Measurements from ENCODE around the gene RRN3. TPM values are rescaled to one million over a fixed set of nuclear protein-coding genes. Genes with fewer than 3 reads are reported as not detected.
"Not testable (repeated sequence)": the region's sequence is repeated elsewhere in the genome, so short reads cannot be mapped to it uniquely, and the experiment has no call there.

RRN3 gene
- total RNA-seq, 6 experiments from 2014 or later: 13.0 to 20.4 (median 16.2) TPM

- H3K4me3 ChIP-seq; H3K27me3 ChIP-seq; H3K27ac ChIP-seq; H3K36me3 ChIP-seq; H3K4me1 ChIP-seq; intact Hi-C loops (cut with DNase I); H3K9me3 ChIP-seq: not testable (repeated sequence)
- WGBS (ENCODE audit: insufficient coverage, low coverage, low lambda C conversion rate, missing lambda C conversion rate): 20% methylated on average over 1 of the region's 50 CpGs
- DNase-seq (peak in 1 of 3 donors; percentile 34), ATAC-seq (peak in 1 of 4 donors; percentile 45)
Observed at GRCh38 chr16:15135483-15136360, 41.6 kb upstream of the RRN3 start.

DNA sequence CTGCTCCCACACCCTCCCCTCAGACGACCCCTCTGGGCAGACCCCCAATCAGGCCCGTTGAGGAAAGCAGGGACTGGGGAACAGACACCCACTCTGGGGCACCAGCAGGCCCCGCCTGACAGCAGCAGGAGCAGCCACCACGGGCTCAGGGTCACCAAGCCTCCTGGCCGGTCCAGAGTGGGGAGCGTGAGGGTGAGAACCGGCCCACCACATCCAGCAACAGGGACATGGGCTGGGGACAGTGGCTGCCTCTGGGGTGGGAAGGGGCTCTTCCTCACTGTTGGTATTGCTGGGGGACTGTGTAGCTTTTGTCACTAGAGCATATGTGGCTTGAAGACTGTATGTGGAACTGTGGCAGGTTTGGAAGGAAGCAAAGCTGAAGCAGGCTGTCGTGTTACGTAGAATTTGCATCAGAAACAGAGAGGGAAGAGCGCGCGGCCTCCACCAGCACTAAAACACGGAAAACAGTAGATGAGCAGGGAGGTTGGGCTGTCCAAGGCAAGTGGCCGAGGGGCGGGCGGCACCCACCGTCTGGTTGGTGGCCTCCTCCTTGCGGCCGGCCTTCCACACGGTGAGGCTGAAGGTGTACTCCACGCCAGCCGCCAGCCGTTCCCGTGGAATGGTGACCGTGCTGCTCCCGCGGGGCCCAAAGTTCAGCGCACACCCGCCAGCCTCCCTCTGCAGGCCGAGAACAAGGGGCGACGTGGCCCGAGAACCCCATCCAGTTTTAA lies 40.8 kb upstream of the RRN3 start:
- H3K27me3 ChIP-seq; H3K27ac ChIP-seq; H3K9me3 ChIP-seq; H3K4me3 ChIP-seq; H3K4me1 ChIP-seq; H3K36me3 ChIP-seq; intact Hi-C loops (cut with DNase I): not testable (repeated sequence)
- ATAC-seq: peak in 1 of 4 donors; percentile 33
- WGBS (ENCODE audit: insufficient coverage, low coverage, low lambda C conversion rate, missing lambda C conversion rate): no CpG with 5 or more reads among the region's 33 CpGs
- DNase-seq: peak in 1 of 3 donors; percentile 22

- H3K36me3 ChIP-seq; H3K9me3 ChIP-seq; ATAC-seq; H3K27ac ChIP-seq; H3K27me3 ChIP-seq; H3K4me3 ChIP-seq; H3K4me1 ChIP-seq; intact Hi-C loops (cut with DNase I): not testable (repeated sequence)
- no CpG with 5 or more reads among the region's 31 CpGs for WGBS (ENCODE audit: insufficient coverage, low coverage, low lambda C conversion rate, missing lambda C conversion rate)
- peak in 2 of 3 donors; percentile 25 to 33 for DNase-seq
Observed at GRCh38 chr16:15133554-15133953, 39.5 kb upstream of the RRN3 start.

DNA sequence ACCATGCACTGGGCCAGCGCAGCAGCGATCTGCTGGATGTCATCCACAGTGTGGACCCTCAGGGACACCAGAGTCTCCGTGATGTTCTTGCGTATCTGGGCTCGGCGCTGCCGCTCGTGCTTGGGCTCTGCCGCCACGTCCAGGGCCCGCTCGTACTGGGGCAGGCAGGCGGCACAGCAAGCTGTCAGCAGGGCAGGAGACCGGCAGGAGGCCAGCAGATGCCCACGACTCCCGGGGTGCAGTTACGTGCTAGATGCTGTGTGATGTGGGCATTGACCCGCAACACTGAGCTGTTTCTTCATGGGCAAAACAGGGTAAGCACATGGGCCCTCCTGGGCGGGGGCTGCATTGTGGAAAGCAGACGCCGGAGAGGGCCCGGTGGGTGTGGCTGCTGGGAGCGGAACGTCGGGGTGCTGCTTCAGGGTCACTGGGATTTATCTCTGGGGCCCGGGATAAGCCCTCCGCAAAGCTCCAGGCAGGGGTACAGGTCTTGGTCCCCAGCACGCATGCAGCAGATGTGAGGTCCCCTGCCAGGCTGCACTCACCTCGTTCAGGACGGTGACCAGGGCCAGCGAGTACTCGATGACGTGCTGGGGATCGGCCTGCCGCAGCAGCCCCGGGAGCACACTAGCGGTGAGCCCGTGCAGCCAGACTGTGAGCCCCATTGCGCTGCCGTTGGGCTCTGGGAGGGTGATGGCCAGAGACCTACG lies 38.8 kb upstream of the RRN3 start:
- intact Hi-C loops (cut with DNase I); H3K36me3 ChIP-seq; H3K27me3 ChIP-seq; H3K9me3 ChIP-seq; H3K4me3 ChIP-seq; H3K4me1 ChIP-seq; ATAC-seq; H3K27ac ChIP-seq: not testable (repeated sequence)
- WGBS (ENCODE audit: insufficient coverage, low coverage, low lambda C conversion rate, missing lambda C conversion rate): no CpG with 5 or more reads among the region's 41 CpGs
- DNase-seq: peak in 2 of 3 donors; percentile 22 to 25

DNA sequence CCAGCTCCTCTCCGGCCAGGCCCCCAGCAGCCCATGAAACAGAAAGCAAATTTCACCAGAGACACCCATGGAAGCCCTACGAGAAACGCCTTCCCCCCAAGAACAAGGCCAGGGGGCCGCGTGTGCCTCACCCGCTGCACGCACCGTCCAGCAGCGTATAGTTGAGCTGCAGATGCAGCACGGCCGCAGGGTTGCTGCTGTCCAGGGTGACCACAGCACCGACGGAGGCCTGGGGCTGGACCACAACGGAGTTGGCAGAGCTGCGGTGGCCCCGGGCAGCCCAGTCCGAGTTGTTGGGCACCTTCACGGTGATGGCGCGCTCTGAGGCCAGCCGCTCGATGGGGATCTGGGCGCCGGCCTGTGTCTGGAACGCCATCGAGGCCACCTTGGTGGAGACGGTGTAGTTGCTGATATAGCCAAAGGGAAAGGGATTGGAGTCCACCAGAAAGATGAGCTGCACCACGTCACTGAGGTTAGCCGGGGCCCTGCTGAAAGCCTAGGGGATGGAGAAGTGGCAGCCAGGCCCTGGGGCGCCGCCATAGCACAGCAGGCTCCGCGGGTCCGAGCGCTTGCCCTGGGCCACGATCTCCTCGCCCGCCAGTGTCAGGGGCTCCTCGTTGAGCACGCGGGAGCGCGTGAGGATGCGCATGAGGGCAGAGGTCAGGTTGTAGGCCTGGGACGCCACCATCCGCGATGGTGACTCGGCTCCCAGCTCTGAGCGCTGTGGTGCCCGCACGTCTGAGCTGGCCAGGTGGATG lies 37.0 kb upstream of the RRN3 start:
- intact Hi-C loops (cut with DNase I); H3K4me3 ChIP-seq; H3K9me3 ChIP-seq; H3K4me1 ChIP-seq; H3K36me3 ChIP-seq; H3K27ac ChIP-seq; H3K27me3 ChIP-seq; ATAC-seq: not testable (repeated sequence)
- DNase-seq: peak in 2 of 3 donors; percentile 16 to 17
- WGBS (ENCODE audit: insufficient coverage, low coverage, low lambda C conversion rate, missing lambda C conversion rate): 83% methylated on average over 1 of the region's 51 CpGs

- H3K27ac ChIP-seq; ATAC-seq; H3K36me3 ChIP-seq; H3K4me3 ChIP-seq; intact Hi-C loops (cut with DNase I); H3K4me1 ChIP-seq; H3K27me3 ChIP-seq; H3K9me3 ChIP-seq: not testable (repeated sequence)
- 100% methylated on average over 2 of the region's 37 CpGs for WGBS (ENCODE audit: insufficient coverage, low coverage, low lambda C conversion rate, missing lambda C conversion rate)
- peak in 2 of 3 donors; percentile 35 to 38 for DNase-seq
Observed at GRCh38 chr16:15130256-15130932, 36.3 kb upstream of the RRN3 start.

DNA sequence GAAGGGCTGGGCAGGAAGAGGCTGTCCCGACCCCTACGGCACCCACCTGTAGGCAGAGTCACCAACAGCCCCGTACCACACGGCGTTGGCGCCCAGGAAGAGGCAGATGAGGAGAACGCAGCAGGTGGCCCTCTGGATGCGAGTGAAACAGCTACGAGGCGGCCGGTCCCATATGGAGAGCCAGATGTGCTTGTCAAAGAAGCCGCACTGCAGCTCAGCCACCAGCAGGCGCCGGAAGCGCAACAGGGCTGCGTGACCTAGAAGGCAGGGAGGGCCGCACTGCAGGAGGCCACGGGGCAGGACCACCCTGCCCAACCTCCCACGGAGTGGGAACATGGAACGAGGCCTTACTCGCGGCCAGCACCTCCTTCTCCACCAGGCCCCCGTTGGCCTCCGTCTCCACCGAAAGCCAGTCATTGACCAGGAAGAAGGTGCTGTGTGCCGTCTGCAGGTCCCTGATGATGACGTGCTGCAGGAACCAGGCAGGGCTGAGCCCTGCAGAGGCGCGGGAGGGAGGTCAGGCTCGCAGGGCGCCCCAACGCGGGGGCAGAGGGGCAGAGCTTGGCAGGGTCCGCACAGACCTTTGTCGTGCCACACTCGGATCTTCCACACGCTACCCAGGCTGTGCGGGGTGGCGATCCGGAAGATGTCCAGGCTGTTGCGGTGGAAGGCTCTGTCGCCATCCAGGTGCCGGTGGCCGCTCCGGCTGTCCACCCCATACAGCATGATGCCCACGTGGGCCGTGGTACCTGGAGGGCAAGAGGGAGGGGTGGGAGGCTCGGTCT lies 33.8 kb upstream of the RRN3 start:
- H3K4me3 ChIP-seq; H3K4me1 ChIP-seq; H3K9me3 ChIP-seq; H3K27ac ChIP-seq; intact Hi-C loops (cut with DNase I); ATAC-seq; H3K36me3 ChIP-seq; H3K27me3 ChIP-seq: not testable (repeated sequence)
- no CpG with 5 or more reads among the region's 48 CpGs for WGBS (ENCODE audit: insufficient coverage, low coverage, low lambda C conversion rate, missing lambda C conversion rate)
- DNase-seq: peak in 2 of 3 donors; percentile 11 to 14

GRCh38 chr16:15100372-15100987 lies 6.4 kb upstream of the RRN3 start:
- H3K36me3 ChIP-seq; H3K4me1 ChIP-seq; H3K27me3 ChIP-seq; DNase-seq; ATAC-seq; H3K27ac ChIP-seq; H3K4me3 ChIP-seq; intact Hi-C loops (cut with DNase I); H3K9me3 ChIP-seq: not testable (repeated sequence)
- WGBS (ENCODE audit: insufficient coverage, low coverage, low lambda C conversion rate, missing lambda C conversion rate): 66% methylated on average over 5 of the region's 5 CpGs

DNA sequence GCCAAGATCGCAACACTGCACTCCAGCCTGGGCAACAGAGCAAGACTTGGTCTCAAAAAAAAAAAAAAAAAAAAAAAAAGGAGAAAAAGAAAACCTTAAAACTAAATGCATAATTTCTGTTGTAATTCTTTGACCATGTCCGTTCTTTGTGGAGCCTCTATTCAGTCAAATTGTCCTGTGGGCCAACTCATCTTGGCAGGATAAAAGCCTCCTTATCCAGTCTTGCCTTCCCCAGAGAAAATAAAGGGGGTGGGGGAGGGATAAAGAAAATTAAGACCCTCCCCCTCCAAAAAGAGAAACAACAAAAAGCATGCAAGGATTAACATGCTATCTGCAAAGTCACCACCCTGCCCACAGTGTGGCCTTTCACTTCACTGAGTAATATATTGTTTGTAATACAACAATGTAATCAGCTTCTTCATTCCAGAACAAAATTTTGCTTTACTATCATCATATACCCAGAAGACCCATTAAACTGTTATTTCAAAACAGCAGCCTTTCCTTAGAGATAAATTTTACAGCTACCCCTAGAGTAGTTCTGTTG lies 5.4 kb upstream of the RRN3 start:
- not testable (repeated sequence) for H3K27ac ChIP-seq

More for the DNA sequence above, 5.4 kb upstream of the RRN3 start:
- H3K4me1 ChIP-seq; H3K4me3 ChIP-seq; H3K36me3 ChIP-seq; DNase-seq; intact Hi-C loops (cut with DNase I); H3K9me3 ChIP-seq; H3K27me3 ChIP-seq; ATAC-seq: not testable (repeated sequence)
- WGBS (ENCODE audit: insufficient coverage, low coverage, low lambda C conversion rate, missing lambda C conversion rate): 77% methylated on average over 1 of the region's 2 CpGs
